ENCODE data around the gene MAJIN. TPM values are rescaled to one million over a fixed set of nuclear protein-coding genes. Genes with fewer than 3 reads are reported as not detected.

The MAJIN gene
- total RNA-seq, 1 experiment from 2014 or later, result not detected

DNA sequence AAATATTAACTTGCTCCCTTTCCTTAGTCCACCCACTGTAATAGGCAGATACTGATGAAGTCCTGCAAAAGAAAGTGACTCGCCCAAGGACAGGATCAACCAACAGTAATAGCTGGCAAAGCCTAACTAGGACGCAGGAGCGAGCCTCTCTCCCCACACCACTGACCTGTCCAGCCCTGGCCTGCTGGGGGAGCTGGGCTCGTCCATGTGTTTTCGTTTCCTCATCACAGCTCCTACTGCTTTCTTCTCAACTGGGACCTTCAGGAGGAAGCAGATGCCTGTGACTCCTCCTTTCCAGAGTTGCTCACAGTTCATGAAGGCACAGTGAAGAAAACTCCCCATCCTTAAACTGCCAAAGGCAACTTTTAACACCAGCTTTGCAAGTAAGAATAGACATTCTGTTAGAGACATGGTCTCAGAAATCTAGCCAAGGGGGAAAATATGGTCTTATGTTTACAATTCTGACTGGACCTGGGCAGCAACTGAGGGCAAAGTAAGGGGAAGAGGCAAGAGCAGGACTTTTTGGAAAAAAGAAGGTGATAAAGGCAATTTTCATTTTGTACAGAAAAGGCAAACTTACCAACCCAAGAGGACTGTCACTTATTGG lies 24.6 kb downstream of the MAJIN start:
- H3K27ac ChIP-seq (ENCODE audit: low read depth, low read length, poor library complexity, severe bottlenecking), result no peak overlapping the region
- intact Hi-C loops (cut with micrococcal nuclease; ENCODE audit: unreplicated experiment), result no loop called here
- no peak overlapping the region for H3K4me3 ChIP-seq (ENCODE audit: low read depth, low read length, poor library complexity, severe bottlenecking)
- H3K4me1 ChIP-seq (ENCODE audit: insufficient read depth, low read length, poor library complexity, severe bottlenecking), result no peaks in the 10 kb centered on the region
- TF ChIP-seq EZH2 (IDR thresholded peaks at IDR 0.05; ENCODE audit: borderline replicate concordance, low read depth, low read length, poor library complexity, severe bottlenecking), result no peak
- H3K27me3 ChIP-seq (replicated peaks; ENCODE audit: insufficient read depth, low read depth, low read length, poor library complexity), result peaks cover 17% of the 10 kb centered on the region
- no peaks in the 10 kb centered on the region for H3K9me3 ChIP-seq (ENCODE audit: low read depth, low read length, poor library complexity, severe bottlenecking)
- BruUV-seq (replicated peaks), result no TSS peak
- ChIA-PET POLR2A (ENCODE audit: low non-redundant PET) (no interaction called here), CTCF (no interaction called here)
- H3K36me3 ChIP-seq (ENCODE audit: insufficient read depth, low read length, poor library complexity, severe bottlenecking), result no peaks in the 10 kb centered on the region
- no peak for DNase-seq (ENCODE audit: low spot score)

GRCh38 chr11:64936539-64936938 lies 35.4 kb downstream of the MAJIN start:
- no peaks in the 10 kb centered on the region for H3K36me3 ChIP-seq (ENCODE audit: insufficient read depth, low read length, poor library complexity, severe bottlenecking)
- H3K27ac ChIP-seq (ENCODE audit: low read depth, low read length, poor library complexity, severe bottlenecking), result no peak overlapping the region
- H3K4me3 ChIP-seq (ENCODE audit: low read depth, low read length, poor library complexity, severe bottlenecking), result no peak overlapping the region
- ChIA-PET CTCF (no interaction called here), POLR2A (ENCODE audit: low non-redundant PET) (interaction anchor here (0.7 kb wide), 1 partner anchor 686 kb away, joined by 3 read pairs; no protein-coding TSS in a partner anchor)
- peaks cover under 1% of the 10 kb centered on the region for H3K27me3 ChIP-seq (replicated peaks; ENCODE audit: insufficient read depth, low read depth, low read length, poor library complexity)
- TF ChIP-seq CTCF (conservative IDR thresholded peaks at IDR 0.05; ENCODE audit: low read depth, low read length) (no peak), EZH2 (IDR thresholded peaks at IDR 0.05; ENCODE audit: borderline replicate concordance, low read depth, low read length, poor library complexity, severe bottlenecking) (no peak)
- H3K9me3 ChIP-seq (ENCODE audit: low read depth, low read length, poor library complexity, severe bottlenecking), result no peaks in the 10 kb centered on the region
- no peak for DNase-seq (ENCODE audit: low spot score)
- BruUV-seq (replicated peaks), result no TSS peak
- peaks cover 9% of the 10 kb centered on the region for H3K4me1 ChIP-seq (ENCODE audit: insufficient read depth, low read length, poor library complexity, severe bottlenecking)
- intact Hi-C loops (cut with micrococcal nuclease; ENCODE audit: unreplicated experiment), result no loop called here

- Histone ChIP-seq H3K4me3 (ENCODE audit: low read depth, low read length, poor library complexity, severe bottlenecking) (no peak within 1 kb of the TSS), H3K27ac (ENCODE audit: low read depth, low read length, poor library complexity, severe bottlenecking) (no peak within 1 kb of the TSS), H3K27me3 (replicated peaks; ENCODE audit: insufficient read depth, low read depth, low read length, poor library complexity) (no peaks in the 10 kb centered on the region), H3K4me1 (ENCODE audit: insufficient read depth, low read length, poor library complexity, severe bottlenecking) (peaks cover 9% of the 10 kb centered on the region), H3K36me3 (ENCODE audit: insufficient read depth, low read length, poor library complexity, severe bottlenecking) (no peaks in the 10 kb centered on the region), H3K9me3 (ENCODE audit: low read depth, low read length, poor library complexity, severe bottlenecking) (no peaks in the 10 kb centered on the region)
- TF ChIP-seq EZH2 (IDR thresholded peaks at IDR 0.05; ENCODE audit: borderline replicate concordance, low read depth, low read length, poor library complexity, severe bottlenecking), result no peak
- no peak; the same call in 1 of the 2 replicates for TF ChIP-seq CTCF (conservative IDR thresholded peaks at IDR 0.05; ENCODE audit: low read depth, low read length)
- ChIA-PET POLR2A (ENCODE audit: low non-redundant PET) (no interaction called here), CTCF (no interaction called here)
- no TSS peak for BruUV-seq (replicated peaks)
- intact Hi-C loops (cut with micrococcal nuclease; ENCODE audit: unreplicated experiment), result no loop called here
- DNase-seq (ENCODE audit: low spot score), result peak; percentile 62
Observed at GRCh38 chr11:64935359-64936081, 36.4 kb downstream of the MAJIN start, which contains the start of gene GPHA2. TSS of gene GPHA2 (minus strand) at chr11:64935893. CDS start at chr11:64935460, 433 bp downstream.
